ENCODE data around the gene OSBPL1A.

OSBPL1A gene

GRCh38 chr18:24112874-24113615, 284.6 kb downstream of the OSBPL1A start:
- DNase-seq: no peak

- DNase-seq: no peak
Observed at GRCh38 chr18:24112464-24112863, 285.2 kb downstream of the OSBPL1A start.
